ENCODE data around the gene TRAT1. TPM values are rescaled to one million over a fixed set of nuclear protein-coding genes. Genes with fewer than 3 reads are reported as not detected.

Gene TRAT1
- polyA plus RNA-seq, 2 of the 4 experiments (the other 2 are of a cell fraction): not detected

DNA sequence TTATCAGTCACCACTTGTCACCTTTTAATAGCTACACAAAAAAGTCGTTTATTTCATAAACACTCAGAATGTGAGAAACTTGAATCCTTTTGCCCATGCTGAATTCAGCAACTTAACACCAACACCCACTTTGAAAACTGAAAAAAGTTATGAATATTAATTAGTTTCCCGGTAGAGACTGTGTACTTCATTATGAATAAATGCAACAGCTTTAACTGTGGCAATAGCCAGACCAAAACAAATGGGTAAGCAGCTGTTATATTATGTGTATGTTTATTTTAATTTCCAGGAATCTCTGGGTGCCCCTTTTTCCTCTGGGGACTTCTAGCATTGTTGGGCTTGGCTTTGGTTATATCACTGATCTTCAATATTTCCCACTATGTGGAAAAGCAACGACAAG is 7.8 kb downstream of the TRAT1 start:
- Histone ChIP-seq H3K4me2 (no peak overlapping the region), H3K4me3 (no peak overlapping the region), H3K9me3 (no peaks in the 10 kb centered on the region), H3K27ac (no peak overlapping the region), H3K4me1 (no peaks in the 10 kb centered on the region)
- ATAC-seq (no peak), DNase-seq (ENCODE audit: low read depth in 1 of 2, low spot score in 1 of 2) (no peak), FAIRE-seq (no peak)
- TF ChIP-seq, protein P1, sequence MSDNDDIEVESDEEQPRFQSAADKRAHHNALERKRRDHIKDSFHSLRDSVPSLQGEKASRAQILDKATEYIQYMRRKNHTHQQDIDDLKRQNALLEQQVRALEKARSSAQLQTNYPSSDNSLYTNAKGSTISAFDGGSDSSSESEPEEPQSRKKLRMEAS (IDR thresholded peaks at IDR 0.05): no peak
- TF ChIP-seq, protein P2, sequence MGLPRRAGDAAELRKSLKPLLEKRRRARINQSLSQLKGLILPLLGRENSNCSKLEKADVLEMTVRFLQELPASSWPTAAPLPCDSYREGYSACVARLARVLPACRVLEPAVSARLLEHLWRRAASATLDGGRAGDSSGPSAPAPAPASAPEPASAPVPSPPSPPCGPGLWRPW (IDR thresholded peaks at IDR 0.05): no peak
- TF ChIP-seq HEYL (CRISPR knock-in tag; IDR thresholded peaks at IDR 0.05) (no peak), BHLHE40 (IDR thresholded peaks at IDR 0.05; ENCODE audit: low read depth, low read length) (no peak), RCOR1 (IDR thresholded peaks at IDR 0.05; ENCODE audit: low read depth, low read length) (no peak), MYC (IDR thresholded peaks at IDR 0.05; ENCODE audit: borderline replicate concordance, low read length) (no peak), CEBPB (IDR thresholded peaks at IDR 0.05) (no peak), NPAS2 (CRISPR knock-in tag; IDR thresholded peaks at IDR 0.05; ENCODE audit: borderline replicate concordance) (no peak), POLR2A (IDR thresholded peaks at IDR 0.05; ENCODE audit: low read length) (no peak)
- CTCF ChIA-PET: interaction anchor here (1.1 kb wide), 1 partner anchor 85 kb away, joined by 3 read pairs; no protein-coding TSS in a partner anchor
- 3% methylated on average over 3 of the region's 3 CpGs for WGBS (ENCODE audit: missing lambda C conversion rate)
- POLR2A ChIA-PET: no interaction called here

DNA sequence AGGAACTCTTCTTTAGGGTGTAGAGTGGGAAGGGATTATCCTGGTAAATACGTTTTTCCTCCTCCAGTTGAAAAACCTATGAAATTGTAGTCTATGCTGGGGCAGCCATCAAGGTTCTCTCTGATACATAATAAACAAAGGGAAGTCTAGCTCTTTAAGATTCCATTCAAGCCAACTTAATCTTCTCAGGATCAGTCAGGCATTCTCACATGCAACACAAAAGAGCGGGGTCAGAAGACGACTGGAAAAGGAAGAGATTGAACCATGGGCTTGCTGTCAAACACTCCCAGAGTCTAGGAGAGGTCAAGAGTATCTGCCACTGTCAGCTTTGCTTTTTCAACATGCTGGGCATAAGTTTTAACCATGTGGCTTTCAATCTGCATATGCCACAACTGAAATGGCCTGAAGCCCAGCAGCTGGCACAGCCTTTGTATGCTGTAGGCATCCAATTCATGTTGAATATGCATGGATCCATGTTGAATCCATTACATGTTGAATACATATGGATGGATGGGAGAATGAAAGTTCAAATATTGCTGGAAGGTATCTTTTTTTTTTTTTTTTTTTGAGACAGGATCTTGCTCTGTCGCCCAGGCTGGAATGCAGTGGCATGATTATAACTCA is 8.5 kb downstream of the TRAT1 start:
- no peak overlapping the region for H3K27ac ChIP-seq
- no peak for ATAC-seq
- no peak overlapping the region for H3K4me2 ChIP-seq
- H3K4me3 ChIP-seq: no peak overlapping the region
- FAIRE-seq: no peak
- DNase-seq (ENCODE audit: low read depth in 1 of 2, low spot score in 1 of 2): no peak
- ChIA-PET CTCF (interaction anchor here (1.1 kb wide), 1 partner anchor 84 kb away, joined by 3 read pairs; no protein-coding TSS in a partner anchor), POLR2A (no interaction called here)
- WGBS (ENCODE audit: missing lambda C conversion rate): 26% methylated on average over 4 of the region's 4 CpGs
- no peaks in the 10 kb centered on the region for H3K9me3 ChIP-seq
- TF ChIP-seq RAD21 (conservative IDR thresholded peaks at IDR 0.05 in 1 of 2, IDR thresholded peaks at IDR 0.05 in 1 of 2) (no peak), EHF (CRISPR knock-in tag; IDR thresholded peaks at IDR 0.05) (no peak), PHF8 (IDR thresholded peaks at IDR 0.05; ENCODE audit: borderline replicate concordance, low read depth) (no peak), GATA3 (IDR thresholded peaks at IDR 0.05; ENCODE audit: borderline replicate concordance) (no peak), EP300 (IDR thresholded peaks at IDR 0.05) (no peak), KDM1A (IDR thresholded peaks at IDR 0.05; ENCODE audit: low read depth) (no peak), POLR2AphosphoS2 (conservative IDR thresholded peaks at IDR 0.05; ENCODE audit: low read length) (no peak), HOXA7 (CRISPR knock-in tag; IDR thresholded peaks at IDR 0.05) (no peak)
- TF ChIP-seq, protein P3, sequence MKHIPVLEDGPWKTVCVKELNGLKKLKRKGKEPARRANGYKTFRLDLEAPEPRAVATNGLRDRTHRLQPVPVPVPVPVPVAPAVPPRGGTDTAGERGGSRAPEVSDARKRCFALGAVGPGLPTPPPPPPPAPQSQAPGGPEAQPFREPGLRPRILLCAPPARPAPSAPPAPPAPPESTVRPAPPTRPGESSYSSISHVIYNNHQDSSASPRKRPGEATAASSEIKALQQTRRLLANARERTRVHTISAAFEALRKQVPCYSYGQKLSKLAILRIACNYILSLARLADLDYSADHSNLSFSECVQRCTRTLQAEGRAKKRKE (CRISPR knock-in tag; IDR thresholded peaks at IDR 0.05; ENCODE audit: low read depth): no peak
- TF ChIP-seq, protein P1 (IDR thresholded peaks at IDR 0.05): no peak
- no peaks in the 10 kb centered on the region for H3K4me1 ChIP-seq

DNA sequence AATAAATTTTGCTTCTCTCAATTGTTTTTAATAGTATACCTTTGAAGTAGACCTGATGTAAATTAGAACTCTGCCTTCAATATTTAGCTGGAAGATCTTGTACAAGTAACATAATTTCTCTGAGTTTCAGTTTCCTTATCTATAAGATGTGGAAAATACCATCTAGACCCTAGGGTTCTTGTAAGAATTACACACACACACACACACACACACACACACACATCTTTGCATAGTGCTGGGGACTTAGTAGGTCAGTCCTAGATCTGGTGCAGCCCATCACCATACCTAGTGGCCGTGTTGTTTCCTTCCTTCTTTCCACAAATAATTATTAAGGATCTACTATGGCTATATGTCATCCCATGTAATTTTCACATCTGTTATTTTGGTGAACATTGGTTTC is 11.0 kb downstream of the TRAT1 start:
- Histone ChIP-seq H3K4me3 (no peak overlapping the region), H3K9me3 (no peaks in the 10 kb centered on the region), H3K4me1 (no peaks in the 10 kb centered on the region), H3K27ac (no peak overlapping the region), H3K4me2 (no peak overlapping the region)
- FAIRE-seq (no peak), DNase-seq (ENCODE audit: low read depth in 1 of 2, low spot score in 1 of 2) (no peak), ATAC-seq (no peak)
- TF ChIP-seq, protein P4, sequence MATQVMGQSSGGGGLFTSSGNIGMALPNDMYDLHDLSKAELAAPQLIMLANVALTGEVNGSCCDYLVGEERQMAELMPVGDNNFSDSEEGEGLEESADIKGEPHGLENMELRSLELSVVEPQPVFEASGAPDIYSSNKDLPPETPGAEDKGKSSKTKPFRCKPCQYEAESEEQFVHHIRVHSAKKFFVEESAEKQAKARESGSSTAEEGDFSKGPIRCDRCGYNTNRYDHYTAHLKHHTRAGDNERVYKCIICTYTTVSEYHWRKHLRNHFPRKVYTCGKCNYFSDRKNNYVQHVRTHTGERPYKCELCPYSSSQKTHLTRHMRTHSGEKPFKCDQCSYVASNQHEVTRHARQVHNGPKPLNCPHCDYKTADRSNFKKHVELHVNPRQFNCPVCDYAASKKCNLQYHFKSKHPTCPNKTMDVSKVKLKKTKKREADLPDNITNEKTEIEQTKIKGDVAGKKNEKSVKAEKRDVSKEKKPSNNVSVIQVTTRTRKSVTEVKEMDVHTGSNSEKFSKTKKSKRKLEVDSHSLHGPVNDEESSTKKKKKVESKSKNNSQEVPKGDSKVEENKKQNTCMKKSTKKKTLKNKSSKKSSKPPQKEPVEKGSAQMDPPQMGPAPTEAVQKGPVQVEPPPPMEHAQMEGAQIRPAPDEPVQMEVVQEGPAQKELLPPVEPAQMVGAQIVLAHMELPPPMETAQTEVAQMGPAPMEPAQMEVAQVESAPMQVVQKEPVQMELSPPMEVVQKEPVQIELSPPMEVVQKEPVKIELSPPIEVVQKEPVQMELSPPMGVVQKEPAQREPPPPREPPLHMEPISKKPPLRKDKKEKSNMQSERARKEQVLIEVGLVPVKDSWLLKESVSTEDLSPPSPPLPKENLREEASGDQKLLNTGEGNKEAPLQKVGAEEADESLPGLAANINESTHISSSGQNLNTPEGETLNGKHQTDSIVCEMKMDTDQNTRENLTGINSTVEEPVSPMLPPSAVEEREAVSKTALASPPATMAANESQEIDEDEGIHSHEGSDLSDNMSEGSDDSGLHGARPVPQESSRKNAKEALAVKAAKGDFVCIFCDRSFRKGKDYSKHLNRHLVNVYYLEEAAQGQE (IDR thresholded peaks at IDR 0.05): no peak
- no peak for TF ChIP-seq RAD21 (conservative IDR thresholded peaks at IDR 0.05 in 1 of 2, IDR thresholded peaks at IDR 0.05 in 1 of 2)
- no peak for TF ChIP-seq EP300 (IDR thresholded peaks at IDR 0.05)
- TF ChIP-seq POLR2A (IDR thresholded peaks at IDR 0.05; ENCODE audit: low read length): no peak
- no peak for TF ChIP-seq SREBF2 (IDR thresholded peaks at IDR 0.05)
- no peak for TF ChIP-seq EHF (CRISPR knock-in tag; IDR thresholded peaks at IDR 0.05)
- no peak for TF ChIP-seq MAZ (IDR thresholded peaks at IDR 0.05; ENCODE audit: borderline replicate concordance, low read depth, low read length)
- TF ChIP-seq PHF8 (IDR thresholded peaks at IDR 0.05; ENCODE audit: borderline replicate concordance, low read depth): no peak
- no peak for TF ChIP-seq HOXA7 (CRISPR knock-in tag; IDR thresholded peaks at IDR 0.05)
- WGBS (ENCODE audit: missing lambda C conversion rate): 4% methylated on average over 1 of the region's 1 CpG
- POLR2A ChIA-PET: no interaction called here
- CTCF ChIA-PET: no interaction called here
